Left kidney (tissue), 2 donors: ENCODE results near the gene SLIT1. TPM values are rescaled to one million over a fixed set of nuclear protein-coding genes. Genes with fewer than 3 reads are reported as not detected.

Source experiments
- DNase-seq: peaks from one replicate; pipeline ENCODE4 v3.0.0-alpha.2; 2013
- polyA plus RNA-seq: library from polyadenylated mRNA; unstranded; fragments of 120-200 nt; gene quantifications from one replicate; pipeline ENCODE4 v1.2.1, GENCODE V29; 2013; ENCODE audit not compliant: insufficient read length

SLIT1 gene
- polyA plus RNA-seq, 1 donor: 9.7 TPM

- DNase-seq: no peak
Observed at GRCh38 chr10:97022616-97023015, 163.1 kb downstream of the SLIT1 start.

GRCh38 chr10:97020452-97021400, 165.0 kb downstream of the SLIT1 start:
- no peak for DNase-seq

DNA sequence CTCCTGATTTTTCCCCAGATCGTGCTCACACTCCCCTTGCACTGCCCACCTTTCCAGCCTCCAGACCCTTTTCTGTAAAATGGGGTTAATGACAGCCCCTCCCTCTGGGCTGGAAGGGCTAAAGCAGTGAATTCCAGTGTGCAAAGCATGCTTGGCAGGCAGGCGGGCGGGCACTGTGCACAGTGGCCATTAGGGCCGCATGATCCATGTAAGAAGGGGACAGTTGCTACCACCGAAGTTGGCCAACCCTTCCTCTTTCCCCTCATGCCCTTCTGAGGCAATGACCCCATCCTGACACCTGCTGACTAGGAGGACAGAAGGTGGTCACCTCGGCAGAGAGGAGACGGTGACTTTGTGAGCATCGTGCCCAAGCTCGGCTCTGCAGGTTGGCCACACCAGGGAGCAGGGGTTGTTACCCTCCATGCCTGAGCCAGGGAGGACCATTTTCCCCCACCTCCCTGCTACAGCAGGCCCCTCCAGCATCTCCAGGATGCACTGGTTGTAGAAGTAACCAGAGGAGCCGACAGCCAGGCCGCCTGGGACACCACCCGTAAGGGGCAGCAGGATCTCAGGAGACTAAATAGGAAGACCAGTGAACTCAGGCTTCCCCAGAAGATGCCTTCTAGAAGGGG, 166.4 kb downstream of the SLIT1 start:
- DNase-seq: no peak

DNA sequence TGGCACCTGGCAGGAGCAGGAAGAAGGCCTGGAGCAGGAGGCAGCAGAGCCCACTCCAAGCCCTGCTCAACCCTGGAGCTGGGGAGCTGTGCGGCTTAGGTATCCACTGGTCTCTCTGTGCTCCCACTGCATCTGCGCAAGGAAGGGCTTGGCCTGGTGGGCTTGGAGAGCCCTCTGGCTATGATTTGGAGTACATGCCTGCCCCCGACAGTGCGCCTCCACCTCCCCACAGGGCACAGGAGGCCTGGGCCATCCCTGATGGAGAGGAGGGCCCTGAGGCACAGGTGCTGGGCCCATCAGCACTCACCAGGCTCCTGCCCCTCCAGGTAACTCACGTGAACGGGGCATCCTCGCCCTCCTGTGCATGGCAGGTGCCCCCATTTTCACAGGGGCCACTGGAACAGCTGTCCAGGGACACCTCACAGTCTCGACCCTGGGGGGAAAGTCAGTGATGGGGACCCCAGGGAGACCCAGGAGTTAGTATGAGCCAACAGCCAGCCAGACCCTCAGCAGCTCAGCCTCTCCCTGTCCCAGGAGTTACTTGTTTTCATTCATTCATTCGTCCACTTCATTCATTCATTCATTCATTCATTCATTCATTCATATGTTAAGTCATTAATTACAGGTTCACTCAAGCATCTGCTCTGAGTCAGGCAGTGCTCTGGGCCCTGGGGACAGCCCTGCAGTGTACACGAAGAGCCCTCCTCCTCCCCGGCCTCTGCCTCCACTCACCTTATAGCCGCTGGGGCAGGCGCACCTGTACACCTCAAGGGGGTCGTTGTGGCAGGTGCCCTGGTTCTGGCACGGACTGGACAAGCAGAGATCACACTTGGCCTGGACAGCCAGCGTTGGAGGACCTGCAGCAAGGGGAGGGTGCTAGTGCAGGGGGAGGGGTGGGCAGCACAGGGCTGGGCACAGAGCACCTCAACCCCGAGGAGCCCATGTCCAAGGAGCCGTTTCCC, 167.2 kb downstream of the SLIT1 start:
- DNase-seq: no peak

DNA sequence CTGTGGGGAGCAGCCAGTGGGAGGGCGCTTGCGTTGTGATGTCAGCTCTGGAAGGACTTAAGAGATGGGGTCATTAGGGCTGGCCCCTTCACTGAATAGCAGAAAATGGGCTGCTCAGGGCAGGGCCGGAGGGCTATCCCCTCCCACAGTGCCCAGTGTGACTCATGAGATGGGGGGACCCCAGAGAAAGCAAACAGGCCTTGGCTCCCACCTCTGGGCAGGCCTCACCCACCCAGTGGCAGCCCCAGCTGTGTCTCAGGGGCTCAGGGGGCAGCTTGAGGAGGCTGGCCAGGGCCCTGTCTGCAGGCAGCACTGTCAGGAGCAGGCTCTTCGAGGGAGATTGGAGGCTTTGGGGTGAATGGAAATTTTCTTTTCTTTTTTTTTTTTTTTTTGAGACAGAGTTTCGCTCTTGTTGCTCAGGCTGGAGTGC, 168.3 kb downstream of the SLIT1 start:
- DNase-seq: no peak

GRCh38 chr10:97016728-97017473, 168.9 kb downstream of the SLIT1 start:
- no peak for DNase-seq

DNA sequence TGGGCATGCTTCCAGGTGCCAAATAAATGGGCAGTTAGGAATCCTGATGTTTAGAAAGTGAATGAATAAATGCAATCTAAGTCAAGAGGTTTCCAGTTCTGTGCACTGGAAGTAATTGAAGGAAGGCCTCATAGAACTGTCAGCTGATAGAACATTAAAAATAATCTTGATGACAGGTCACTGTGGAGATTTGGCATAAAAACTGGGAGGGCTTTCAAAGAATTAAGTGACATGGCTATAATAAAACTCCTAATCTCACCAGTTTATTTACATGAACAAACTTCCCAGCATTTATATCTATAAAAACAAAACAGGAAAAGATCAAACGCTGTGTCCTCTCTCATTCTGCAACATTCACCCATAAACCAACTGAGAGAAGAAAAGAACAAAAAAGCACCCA, 170.5 kb downstream of the SLIT1 start:
- no peak for DNase-seq

- no peak for DNase-seq
Observed at GRCh38 chr10:97013983-97014382, 171.8 kb downstream of the SLIT1 start.

DNA sequence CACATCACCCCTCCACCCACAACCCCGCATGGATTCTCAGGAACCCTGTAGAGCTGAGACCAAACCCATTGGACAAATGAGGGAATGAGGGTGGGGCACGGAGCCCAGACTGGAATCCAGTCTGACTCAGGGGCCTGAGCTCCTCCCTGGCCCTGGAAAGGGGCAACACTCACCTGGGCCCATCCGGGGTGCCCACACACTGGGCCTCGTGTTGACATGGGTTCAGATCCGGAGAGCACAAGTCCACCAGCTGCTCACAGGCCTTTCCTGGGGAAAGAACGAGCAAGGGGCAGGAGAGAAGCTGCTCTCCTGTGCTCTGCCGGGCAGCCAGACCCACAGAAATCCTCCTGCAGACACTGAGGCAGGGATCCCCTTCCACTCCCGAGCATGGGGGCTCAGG, 172.2 kb downstream of the SLIT1 start:
- DNase-seq: no peak

- DNase-seq: no peak
Observed at GRCh38 chr10:97012470-97012869, 173.3 kb downstream of the SLIT1 start.

- DNase-seq: no peak
Observed at GRCh38 chr10:97011397-97011796, 174.4 kb downstream of the SLIT1 start.

DNA sequence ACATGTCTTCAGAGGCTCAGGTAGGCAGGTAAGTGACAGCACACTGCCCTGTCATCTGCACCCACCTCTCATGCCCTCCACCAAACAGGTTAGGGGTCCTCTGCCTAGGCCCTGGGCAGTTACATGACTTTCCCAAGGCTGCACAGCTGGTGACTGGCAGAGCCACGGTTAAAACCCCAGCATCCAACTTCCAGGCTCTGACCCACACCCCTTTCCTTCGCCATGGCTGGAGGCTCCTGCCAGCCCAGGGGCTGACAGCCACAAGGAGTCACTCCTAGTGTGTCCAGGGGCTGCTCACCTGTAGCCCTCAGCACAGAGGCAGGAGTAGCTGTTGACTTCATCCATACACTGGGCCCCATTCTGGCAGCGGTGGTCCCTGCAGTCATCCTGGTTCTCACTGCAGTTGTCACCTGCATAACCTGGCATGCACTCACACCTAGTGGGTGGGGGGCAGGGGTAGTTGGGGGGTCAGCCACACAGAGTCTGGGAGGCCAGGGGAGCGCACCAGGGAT, 175.0 kb downstream of the SLIT1 start:
- DNase-seq: no peak

- DNase-seq: no peak
Observed at GRCh38 chr10:97007417-97007816, 178.3 kb downstream of the SLIT1 start.

DNA sequence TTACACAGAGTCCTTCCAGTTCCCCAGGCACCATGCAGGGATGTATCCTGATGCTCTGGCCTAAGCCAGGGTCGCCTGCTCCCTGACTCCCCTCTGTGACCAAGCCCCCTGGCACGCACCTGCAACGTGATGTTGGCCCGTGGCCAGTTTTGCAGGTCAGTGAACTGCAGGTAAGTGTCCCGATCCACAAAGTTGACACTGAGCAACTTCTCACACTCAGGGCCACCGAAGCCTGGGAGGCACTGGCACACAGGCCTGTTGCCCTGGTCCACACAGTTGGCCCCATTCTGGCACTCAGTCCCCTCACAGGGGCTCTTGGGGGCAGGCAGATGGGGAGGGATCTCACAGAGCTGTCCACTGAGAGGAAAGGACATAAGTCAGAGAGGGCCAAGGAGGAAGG, 179.4 kb downstream of the SLIT1 start:
- no peak for DNase-seq

GRCh38 chr10:97005349-97005748, 180.4 kb downstream of the SLIT1 start:
- DNase-seq: no peak

GRCh38 chr10:97004591-97004990, 181.2 kb downstream of the SLIT1 start:
- DNase-seq: no peak

- no peak for DNase-seq
Observed at GRCh38 chr10:97003804-97004201, 182.0 kb downstream of the SLIT1 start.

- no peak for DNase-seq
Observed at GRCh38 chr10:97003151-97003803, 182.5 kb downstream of the SLIT1 start.

DNA sequence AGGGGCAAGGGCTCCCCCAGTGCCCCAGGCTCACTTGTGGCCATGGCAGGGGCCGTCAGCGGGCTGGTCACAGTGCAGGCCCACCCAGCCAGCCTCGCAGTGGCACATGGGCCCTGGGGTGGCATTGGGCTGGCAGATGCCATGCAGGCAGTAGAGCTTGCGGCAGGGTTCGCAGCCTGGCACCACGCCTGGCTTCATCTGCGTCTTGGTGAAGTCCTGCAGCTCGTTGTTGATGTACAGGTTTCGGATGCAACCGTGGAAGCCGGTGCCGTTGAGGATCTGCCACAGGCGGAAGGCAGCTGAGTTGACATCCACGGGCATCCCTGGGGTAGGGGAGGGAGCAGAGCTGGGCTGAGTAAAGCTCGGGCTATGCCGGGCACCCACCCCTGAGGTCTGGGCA, 183.1 kb downstream of the SLIT1 start:
- no peak for DNase-seq

DNA sequence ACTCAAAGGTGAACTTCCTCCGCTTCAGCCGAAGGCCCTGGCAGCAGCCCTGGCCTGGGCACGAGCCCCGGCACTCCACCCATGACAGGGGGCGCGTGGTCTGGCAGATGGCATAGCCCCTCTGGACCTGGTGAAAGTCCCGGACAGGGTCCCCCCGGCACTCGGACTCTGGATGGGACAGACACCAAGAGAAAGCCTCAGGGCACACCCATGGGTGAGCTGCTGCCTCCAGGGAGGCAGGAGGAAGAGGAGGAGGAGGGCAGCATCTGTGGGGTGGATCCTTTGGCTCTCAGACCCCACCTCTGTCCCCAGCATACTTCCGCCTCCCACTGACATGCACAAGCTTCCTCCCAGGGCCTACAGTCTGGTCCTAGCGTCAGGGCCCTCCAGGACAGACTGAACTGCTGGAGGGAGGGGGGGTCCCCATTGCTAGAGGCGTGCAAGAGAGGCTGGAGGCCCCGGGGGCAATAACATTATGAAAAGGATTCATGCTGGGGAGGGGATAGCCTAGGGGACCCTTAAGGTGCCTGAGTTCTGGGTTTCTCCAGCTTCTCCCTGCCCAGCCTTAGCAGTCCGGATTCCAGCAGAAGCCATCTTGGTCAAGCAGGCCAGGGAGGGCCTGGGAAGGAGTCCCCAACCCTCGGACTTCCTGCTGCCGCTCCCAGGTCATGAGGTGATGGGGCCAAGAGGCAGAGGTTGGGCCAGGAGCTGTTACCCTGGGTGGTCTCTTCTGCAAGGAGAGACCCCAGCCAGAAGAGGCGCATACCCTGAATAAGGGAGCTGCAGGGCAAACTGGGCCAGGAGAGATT, 184.4 kb downstream of the SLIT1 start:
- no peak for DNase-seq
